ENCODE results near the gene HYAL3.

The HYAL3 gene

GRCh38 chr3:50330330-50330729 is 31.1 kb upstream of the HYAL3 start:
- DNase-seq (ENCODE audit: low read depth) = no peak

GRCh38 chr3:50327943-50328691 is 28.9 kb upstream of the HYAL3 start, which contains the start of gene TUSC2:
Gene TUSC2 (minus strand): TSS chr3:50328223. CDS start chr3:50328099, 124 bp downstream.
- peak; percentile 88 for DNase-seq (ENCODE audit: low read depth)

DNA sequence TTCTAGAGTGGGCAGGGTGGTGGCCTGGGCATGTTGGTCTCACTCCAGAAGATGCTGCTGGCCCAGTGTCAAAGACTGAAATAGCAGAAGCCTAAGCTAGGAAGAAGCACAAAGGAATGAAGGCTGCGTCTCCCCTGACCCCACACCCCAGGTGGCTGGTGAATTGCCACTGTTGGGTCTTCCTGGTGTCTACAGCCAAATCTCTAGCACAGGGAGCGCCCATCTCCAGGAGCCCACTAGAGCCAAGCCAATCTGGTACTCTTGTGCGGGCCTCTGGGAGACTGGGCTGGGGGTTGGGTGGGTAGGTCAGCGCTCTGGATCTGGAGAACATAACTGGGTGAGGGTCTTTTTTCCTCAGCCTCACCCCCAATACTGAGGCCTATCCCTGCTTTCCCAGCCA is 27.9 kb upstream of the HYAL3 start:
- no peak for DNase-seq (ENCODE audit: low read depth)

- DNase-seq (ENCODE audit: low read depth) = no peak
Observed at GRCh38 chr3:50326182-50326541, 27.0 kb upstream of the HYAL3 start.

GRCh38 chr3:50325497-50326181 is 26.4 kb upstream of the HYAL3 start:
- DNase-seq (ENCODE audit: low read depth) = no peak

DNA sequence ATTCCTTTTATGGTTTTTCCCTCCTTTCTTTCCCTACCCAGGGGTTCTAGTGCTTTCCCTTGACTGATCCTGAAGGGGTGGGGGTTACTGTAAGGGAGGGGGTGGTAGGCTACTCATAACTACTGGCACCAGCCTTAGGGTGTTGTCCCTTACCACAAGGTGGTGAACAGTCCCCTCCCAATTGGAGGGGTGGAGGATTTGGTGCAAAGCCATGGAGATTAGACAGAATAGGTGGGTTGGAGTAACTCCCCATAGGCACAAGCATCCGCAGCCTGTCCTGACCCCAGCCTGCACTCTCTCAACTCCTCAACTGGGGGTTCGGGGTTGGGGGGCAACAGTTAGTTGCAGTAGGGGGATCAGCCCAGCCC is 25.9 kb upstream of the HYAL3 start:
- DNase-seq (ENCODE audit: low read depth) = no peak

GRCh38 chr3:50324351-50325112 is 25.3 kb upstream of the HYAL3 start:
- DNase-seq (ENCODE audit: low read depth) = no peak

GRCh38 chr3:50323614-50324199 is 24.5 kb upstream of the HYAL3 start:
- no peak for DNase-seq (ENCODE audit: low read depth)

GRCh38 chr3:50323092-50323600 is 23.9 kb upstream of the HYAL3 start:
- DNase-seq (ENCODE audit: low read depth) = no peak

GRCh38 chr3:50322386-50323091 is 23.3 kb upstream of the HYAL3 start, which contains the start of gene HYAL2:
Gene HYAL2 (minus strand): TSS chr3:50322745. CDS start chr3:50320489, 2,256 bp downstream.
- no peak for DNase-seq (ENCODE audit: low read depth)

- no peak for DNase-seq (ENCODE audit: low read depth)
Observed at GRCh38 chr3:50322115-50322385, 22.8 kb upstream of the HYAL3 start.

DNA sequence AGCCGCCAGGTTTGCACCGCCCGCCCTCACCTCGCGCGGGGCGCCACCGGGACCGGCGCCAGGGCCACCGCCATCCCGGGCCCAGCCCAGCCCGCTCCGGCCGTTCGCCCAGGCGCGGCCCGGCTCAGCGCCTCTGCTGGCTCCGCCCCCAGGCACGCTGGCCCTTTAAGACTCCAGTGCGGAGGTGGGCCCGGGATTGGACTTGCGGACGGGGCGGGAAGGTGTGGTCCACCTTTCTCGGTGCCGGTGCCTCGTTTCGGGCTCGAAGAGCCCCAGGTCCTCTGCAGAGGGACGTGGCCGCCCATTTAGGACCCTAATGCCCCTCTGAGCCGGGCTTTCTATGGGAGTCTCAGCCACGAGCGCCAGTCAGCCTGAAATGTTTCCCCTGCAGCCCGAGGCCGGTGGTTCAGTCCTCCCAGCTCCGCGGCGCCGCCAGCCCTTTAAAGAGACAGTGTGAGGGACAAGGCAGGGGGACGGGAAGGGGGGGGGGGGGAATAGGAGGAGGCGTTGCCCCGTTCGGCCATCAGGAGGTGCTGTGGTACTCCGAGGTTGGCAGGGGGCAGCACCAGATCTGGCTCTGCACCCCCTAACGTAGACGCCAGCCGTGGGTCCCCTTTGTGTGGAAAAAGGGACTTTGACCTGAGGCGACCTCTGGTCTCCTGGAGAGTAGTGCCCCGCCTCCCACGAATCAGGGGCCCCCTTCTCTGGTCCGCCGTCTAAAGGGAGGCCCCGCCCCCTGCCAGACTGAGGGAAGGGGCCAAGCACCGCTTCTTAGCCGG is 22.3 kb upstream of the HYAL3 start:
- DNase-seq (ENCODE audit: low read depth) = no peak

GRCh38 chr3:50320853-50321335 is 21.7 kb upstream of the HYAL3 start:
- no peak for DNase-seq (ENCODE audit: low read depth)

GRCh38 chr3:50319894-50320625 is 20.9 kb upstream of the HYAL3 start:
- DNase-seq (ENCODE audit: low read depth) = no peak

- DNase-seq (ENCODE audit: low read depth) = no peak
Observed at GRCh38 chr3:50319181-50319893, 20.1 kb upstream of the HYAL3 start.

DNA sequence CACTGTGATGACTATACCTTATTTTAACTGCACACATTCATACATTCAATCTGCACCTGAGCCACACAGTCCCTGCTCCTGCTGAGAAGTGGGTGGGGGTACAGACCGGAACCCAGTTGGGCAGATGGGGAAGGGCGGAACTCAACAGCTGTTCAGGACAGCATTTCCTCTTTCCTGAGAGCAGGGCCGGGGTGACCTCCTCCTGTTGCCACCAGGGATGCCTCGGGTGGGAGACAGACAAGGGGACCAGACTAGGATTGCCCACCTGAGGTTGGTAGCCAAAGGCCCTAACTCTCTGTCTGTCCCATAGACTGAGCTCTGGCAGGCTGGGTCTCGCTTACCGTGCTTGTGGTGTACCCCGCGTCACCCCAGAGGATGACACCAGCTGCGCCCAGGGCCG is 19.4 kb upstream of the HYAL3 start:
- no peak for DNase-seq (ENCODE audit: low read depth)

GRCh38 chr3:50318163-50318562 is 19.0 kb upstream of the HYAL3 start:
- DNase-seq (ENCODE audit: low read depth) = no peak

GRCh38 chr3:50317300-50317699 is 18.1 kb upstream of the HYAL3 start:
- DNase-seq (ENCODE audit: low read depth) = no peak

DNA sequence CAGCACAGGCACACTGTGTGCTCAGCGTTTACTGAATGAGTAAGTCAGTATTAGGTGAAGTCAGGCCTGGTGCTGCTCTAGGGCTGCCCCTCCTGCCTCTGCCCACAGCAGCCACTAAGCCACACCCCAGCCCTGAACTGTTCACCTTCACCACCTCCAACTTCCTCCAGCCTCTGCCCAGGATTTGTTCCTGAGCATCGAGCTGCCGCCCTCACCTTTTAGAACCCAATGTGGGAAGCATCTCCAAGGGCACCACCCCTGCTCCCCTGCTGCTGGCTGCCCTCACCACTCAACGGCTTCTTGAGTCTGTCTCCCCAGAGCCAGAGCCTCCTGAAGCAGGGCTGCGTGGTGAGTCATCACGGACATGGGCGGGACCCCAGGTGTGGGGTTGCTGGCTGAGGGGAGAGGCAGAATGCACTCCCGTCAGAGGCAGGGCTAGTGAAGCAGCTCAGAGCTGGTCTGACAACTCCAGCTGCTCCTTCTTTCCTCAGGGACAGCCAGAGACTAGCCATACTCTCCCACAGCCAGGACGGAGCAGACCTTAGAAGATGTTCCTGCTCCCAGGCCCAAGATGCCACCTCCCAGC is 17.5 kb upstream of the HYAL3 start:
- DNase-seq (ENCODE audit: low read depth) = no peak
